A549 (cell line): ENCODE results near the gene PFN2.

Experiments
- TF ChIP-seq, protein P1 (sequence below): fragments of 200-600 bp; sonication (generic); IDR thresholded peaks from 2 replicates; pipeline ENCODE4 v1.6.1; 2016; ENCODE audit warnings: antibody characterized with exemption, mild to moderate bottlenecking, moderate library complexity
- TF ChIP-seq, protein P2 (sequence below): fragments of >200 bp; sonication (Bioruptor Twin); formaldehyde crosslinking; IDR thresholded peaks from 3 replicates; pipeline ENCODE4 v1.5.1; 2016

DNA sequence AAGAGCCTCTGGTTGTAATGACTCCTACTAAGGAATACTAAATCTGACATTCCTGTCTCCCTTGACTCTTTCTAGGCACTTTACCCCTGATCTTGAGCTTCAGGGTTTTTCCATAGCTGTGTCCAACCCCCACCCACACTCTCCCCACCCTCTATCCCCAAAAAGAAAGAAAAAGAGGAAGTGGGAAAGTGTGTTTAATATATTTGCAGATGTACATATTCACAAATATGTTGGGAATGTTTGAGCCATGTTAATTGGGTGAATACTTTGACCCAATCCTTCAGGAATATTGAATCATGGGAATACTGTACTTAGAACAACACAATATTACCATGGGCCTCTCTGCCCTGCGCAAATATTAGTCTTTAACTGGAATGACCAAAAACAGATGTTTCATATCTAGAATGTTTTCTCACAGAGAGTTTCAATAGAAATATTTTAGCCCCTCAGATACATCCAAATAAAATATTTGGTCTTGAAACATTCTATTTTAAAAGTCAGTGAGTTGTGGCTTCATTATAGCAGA is 19.8 kb upstream of the PFN2 start:
- TF ChIP-seq, protein P1, sequence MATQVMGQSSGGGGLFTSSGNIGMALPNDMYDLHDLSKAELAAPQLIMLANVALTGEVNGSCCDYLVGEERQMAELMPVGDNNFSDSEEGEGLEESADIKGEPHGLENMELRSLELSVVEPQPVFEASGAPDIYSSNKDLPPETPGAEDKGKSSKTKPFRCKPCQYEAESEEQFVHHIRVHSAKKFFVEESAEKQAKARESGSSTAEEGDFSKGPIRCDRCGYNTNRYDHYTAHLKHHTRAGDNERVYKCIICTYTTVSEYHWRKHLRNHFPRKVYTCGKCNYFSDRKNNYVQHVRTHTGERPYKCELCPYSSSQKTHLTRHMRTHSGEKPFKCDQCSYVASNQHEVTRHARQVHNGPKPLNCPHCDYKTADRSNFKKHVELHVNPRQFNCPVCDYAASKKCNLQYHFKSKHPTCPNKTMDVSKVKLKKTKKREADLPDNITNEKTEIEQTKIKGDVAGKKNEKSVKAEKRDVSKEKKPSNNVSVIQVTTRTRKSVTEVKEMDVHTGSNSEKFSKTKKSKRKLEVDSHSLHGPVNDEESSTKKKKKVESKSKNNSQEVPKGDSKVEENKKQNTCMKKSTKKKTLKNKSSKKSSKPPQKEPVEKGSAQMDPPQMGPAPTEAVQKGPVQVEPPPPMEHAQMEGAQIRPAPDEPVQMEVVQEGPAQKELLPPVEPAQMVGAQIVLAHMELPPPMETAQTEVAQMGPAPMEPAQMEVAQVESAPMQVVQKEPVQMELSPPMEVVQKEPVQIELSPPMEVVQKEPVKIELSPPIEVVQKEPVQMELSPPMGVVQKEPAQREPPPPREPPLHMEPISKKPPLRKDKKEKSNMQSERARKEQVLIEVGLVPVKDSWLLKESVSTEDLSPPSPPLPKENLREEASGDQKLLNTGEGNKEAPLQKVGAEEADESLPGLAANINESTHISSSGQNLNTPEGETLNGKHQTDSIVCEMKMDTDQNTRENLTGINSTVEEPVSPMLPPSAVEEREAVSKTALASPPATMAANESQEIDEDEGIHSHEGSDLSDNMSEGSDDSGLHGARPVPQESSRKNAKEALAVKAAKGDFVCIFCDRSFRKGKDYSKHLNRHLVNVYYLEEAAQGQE, result no peak
- TF ChIP-seq, protein P2, sequence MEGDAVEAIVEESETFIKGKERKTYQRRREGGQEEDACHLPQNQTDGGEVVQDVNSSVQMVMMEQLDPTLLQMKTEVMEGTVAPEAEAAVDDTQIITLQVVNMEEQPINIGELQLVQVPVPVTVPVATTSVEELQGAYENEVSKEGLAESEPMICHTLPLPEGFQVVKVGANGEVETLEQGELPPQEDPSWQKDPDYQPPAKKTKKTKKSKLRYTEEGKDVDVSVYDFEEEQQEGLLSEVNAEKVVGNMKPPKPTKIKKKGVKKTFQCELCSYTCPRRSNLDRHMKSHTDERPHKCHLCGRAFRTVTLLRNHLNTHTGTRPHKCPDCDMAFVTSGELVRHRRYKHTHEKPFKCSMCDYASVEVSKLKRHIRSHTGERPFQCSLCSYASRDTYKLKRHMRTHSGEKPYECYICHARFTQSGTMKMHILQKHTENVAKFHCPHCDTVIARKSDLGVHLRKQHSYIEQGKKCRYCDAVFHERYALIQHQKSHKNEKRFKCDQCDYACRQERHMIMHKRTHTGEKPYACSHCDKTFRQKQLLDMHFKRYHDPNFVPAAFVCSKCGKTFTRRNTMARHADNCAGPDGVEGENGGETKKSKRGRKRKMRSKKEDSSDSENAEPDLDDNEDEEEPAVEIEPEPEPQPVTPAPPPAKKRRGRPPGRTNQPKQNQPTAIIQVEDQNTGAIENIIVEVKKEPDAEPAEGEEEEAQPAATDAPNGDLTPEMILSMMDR, result no peak
